ENCODE data around the gene SLC16A5. TPM values are rescaled to one million over a fixed set of nuclear protein-coding genes. Genes with fewer than 3 reads are reported as not detected.
"Not testable (repeated sequence)": the region's sequence is repeated elsewhere in the genome, so short reads cannot be mapped to it uniquely, and the experiment has no call there.

Gene SLC16A5
- total RNA-seq, 3 donors from 2014 or later (not counting 1 experiment from before 2014, with no cell fraction given) = 6.3 to 11.2 (median 10.0) TPM

DNA sequence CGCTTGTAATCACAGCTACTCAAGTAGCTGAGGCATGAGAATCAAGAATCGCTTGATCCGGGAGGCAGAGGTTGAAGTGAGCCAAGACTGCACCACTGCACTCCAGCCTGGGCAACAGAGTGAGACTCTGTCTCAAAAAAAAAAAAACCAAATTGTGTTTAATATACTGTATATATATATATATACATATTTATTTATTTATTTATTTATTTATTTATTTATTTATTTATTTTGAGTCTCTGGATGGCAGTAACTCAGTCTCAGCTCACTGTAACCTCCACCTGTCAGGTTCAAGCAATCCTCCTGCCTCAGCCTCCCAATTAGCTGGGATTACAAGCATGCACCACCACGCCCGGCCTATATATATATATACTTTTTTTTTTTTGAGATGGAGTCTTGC is 14.8 kb upstream of the SLC16A5 start:
- DNase-seq; H3K27me3 Mint-ChIP-seq (ENCODE audit: low read depth in 2 of 2); H3K36me3 Mint-ChIP-seq; intact Hi-C loops (cut with micrococcal nuclease); H3K27me3 ChIP-seq (ENCODE audit: control insufficient read depth, insufficient read depth, low read length); H3K27ac Mint-ChIP-seq; ATAC-seq; H3K4me3 ChIP-seq (ENCODE audit: low read length); H3K36me3 ChIP-seq (ENCODE audit: control insufficient read depth, insufficient read depth, low read length); H3K9me3 ChIP-seq (ENCODE audit: control insufficient read depth, insufficient read depth, low read length); H3K27ac ChIP-seq (ENCODE audit: low read length); H3K4me3 Mint-ChIP-seq; H3K9me3 Mint-ChIP-seq: not testable (repeated sequence)
- peaks cover 7 to 10% of the 10 kb centered on the region in 2 donors for H3K4me1 Mint-ChIP-seq
- WGBS (ENCODE audit: insufficient coverage) = 100% methylated on average over 3 of the region's 5 CpGs
- H3K4me1 ChIP-seq (ENCODE audit: control insufficient read depth, insufficient read depth, low read length) = peaks cover 12% of the 10 kb centered on the region

DNA sequence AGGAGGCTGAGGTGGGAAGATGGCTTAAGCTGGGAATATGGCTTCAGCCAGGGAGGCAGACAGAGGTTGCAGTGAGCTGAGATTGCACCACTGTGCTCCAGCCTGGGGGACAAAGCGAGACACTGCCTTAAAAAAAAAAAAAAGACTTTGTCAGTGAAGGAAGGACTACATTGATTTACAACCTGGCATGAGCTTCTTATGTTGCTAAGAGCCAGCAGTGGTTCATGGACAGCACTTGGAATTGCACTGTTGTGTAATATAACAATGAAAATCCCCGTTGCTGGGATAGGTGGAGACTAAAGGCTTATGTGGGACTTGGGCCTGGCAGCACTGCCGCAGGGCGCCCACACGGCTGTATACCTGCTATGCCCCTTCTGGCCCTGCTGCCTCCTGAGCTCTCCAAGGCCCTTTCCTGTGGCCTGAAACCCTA is 14.1 kb upstream of the SLC16A5 start:
- Mint-ChIP-seq H3K4me3 (no peak overlapping the region), H3K27me3 (ENCODE audit: low read depth in 2 of 2) (no peaks in the 10 kb centered on the region), H3K36me3 (no peaks in the 10 kb centered on the region), H3K27ac (no peak overlapping the region), H3K4me1 (peaks cover 7 to 8% of the 10 kb centered on the region in 2 donors), H3K9me3 (no peaks in the 10 kb centered on the region)
- Histone ChIP-seq H3K4me1 (ENCODE audit: control insufficient read depth, insufficient read depth, low read length) (peaks cover 17% of the 10 kb centered on the region), H3K27ac (ENCODE audit: low read length) (no peak overlapping the region), H3K9me3 (ENCODE audit: control insufficient read depth, insufficient read depth, low read length) (no peaks in the 10 kb centered on the region), H3K36me3 (ENCODE audit: control insufficient read depth, insufficient read depth, low read length) (no peaks in the 10 kb centered on the region), H3K4me3 (ENCODE audit: low read length) (no peak overlapping the region), H3K27me3 (ENCODE audit: control insufficient read depth, insufficient read depth, low read length) (no peaks in the 10 kb centered on the region)
- intact Hi-C loops (cut with micrococcal nuclease) = no loop called here
- no peak for ATAC-seq
- 95% methylated on average over 5 of the region's 5 CpGs for WGBS (ENCODE audit: insufficient coverage)
- DNase-seq = no peak
- TF ChIP-seq, protein P1, sequence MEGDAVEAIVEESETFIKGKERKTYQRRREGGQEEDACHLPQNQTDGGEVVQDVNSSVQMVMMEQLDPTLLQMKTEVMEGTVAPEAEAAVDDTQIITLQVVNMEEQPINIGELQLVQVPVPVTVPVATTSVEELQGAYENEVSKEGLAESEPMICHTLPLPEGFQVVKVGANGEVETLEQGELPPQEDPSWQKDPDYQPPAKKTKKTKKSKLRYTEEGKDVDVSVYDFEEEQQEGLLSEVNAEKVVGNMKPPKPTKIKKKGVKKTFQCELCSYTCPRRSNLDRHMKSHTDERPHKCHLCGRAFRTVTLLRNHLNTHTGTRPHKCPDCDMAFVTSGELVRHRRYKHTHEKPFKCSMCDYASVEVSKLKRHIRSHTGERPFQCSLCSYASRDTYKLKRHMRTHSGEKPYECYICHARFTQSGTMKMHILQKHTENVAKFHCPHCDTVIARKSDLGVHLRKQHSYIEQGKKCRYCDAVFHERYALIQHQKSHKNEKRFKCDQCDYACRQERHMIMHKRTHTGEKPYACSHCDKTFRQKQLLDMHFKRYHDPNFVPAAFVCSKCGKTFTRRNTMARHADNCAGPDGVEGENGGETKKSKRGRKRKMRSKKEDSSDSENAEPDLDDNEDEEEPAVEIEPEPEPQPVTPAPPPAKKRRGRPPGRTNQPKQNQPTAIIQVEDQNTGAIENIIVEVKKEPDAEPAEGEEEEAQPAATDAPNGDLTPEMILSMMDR (IDR thresholded peaks at IDR 0.05) = no peak

DNA sequence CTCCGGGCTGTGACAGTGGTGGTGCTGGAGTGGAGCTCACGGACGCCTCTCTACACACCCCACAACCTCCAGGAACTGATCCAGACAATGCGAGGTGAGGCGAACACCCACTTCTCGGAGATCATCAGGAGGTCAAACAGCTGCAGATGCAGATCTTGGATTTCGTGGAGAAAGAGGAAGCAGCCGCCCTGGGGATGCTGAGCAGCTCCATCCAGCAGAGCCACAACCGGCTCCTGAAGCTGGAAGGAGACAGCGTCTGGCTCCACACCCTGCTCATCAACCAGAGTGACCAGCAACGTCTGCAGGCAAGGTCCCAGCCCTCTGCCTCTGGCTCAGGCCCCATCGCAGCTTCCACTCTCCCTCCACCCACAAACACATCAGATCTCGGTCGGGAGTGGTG is 13.2 kb upstream of the SLC16A5 start:
- H3K4me1 ChIP-seq (ENCODE audit: control insufficient read depth, insufficient read depth, low read length) = peaks cover 26% of the 10 kb centered on the region
- no peak overlapping the region for H3K4me3 Mint-ChIP-seq
- intact Hi-C loops (cut with micrococcal nuclease) = no loop called here
- H3K27me3 ChIP-seq (ENCODE audit: control insufficient read depth, insufficient read depth, low read length) = no peaks in the 10 kb centered on the region
- no peak overlapping the region for H3K27ac ChIP-seq (ENCODE audit: low read length)
- DNase-seq (no peak), ATAC-seq (no peak)
- no peak overlapping the region for H3K4me3 ChIP-seq (ENCODE audit: low read length)
- no peaks in the 10 kb centered on the region for H3K9me3 ChIP-seq (ENCODE audit: control insufficient read depth, insufficient read depth, low read length)
- no peaks in the 10 kb centered on the region for H3K36me3 Mint-ChIP-seq
- WGBS (ENCODE audit: insufficient coverage) = 91% methylated on average over 14 of the region's 14 CpGs
- H3K36me3 ChIP-seq (ENCODE audit: control insufficient read depth, insufficient read depth, low read length) = no peaks in the 10 kb centered on the region
- H3K9me3 Mint-ChIP-seq = no peaks in the 10 kb centered on the region
- TF ChIP-seq, protein P1 (IDR thresholded peaks at IDR 0.05) = no peak
- H3K27me3 Mint-ChIP-seq (ENCODE audit: low read depth in 2 of 2) = no peaks in the 10 kb centered on the region
- no peak overlapping the region for H3K27ac Mint-ChIP-seq
- H3K4me1 Mint-ChIP-seq = peaks cover 7 to 8% of the 10 kb centered on the region in 2 donors

DNA sequence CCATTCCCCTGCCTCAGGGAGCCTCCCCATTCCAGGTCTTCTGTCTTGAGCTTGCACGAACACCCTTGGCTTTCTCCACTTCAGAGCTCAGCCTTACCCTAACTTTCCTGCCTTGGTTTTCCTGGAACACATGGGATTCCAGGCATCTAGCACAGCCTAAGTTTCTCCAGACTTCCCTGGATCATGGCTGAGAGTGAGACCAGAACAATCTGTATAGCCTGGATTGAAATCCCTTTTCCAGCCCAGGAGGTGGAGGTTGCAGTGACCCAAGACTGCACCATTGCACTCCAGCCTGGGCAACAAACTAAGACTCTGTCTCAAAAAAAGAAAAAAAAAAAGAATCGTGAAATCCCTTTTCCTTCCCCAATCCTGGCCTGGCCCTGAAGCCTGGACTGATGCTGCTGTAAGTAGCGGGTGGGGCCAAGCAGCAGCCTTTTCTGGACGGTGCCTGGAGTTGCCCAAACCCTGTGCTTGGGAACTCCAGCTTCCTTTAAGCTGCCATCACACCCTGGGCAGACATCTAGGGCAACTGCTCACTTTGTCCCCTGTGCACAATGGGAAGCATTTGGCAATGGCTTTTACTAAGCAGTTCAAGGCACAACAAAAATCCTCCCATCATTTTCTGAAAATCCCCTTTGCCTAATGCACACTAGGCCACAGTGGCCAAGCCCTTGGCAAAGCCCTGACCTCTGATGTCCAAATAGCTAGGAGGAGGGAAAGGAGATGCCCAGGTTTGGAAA is 12.0 kb upstream of the SLC16A5 start:
- WGBS (ENCODE audit: insufficient coverage) = 93% methylated on average over 3 of the region's 4 CpGs
- intact Hi-C loops (cut with micrococcal nuclease) = no loop called here
- no peak for DNase-seq
- ATAC-seq = no peak
- Histone ChIP-seq H3K4me3 (ENCODE audit: low read length) (no peak overlapping the region), H3K4me1 (ENCODE audit: control insufficient read depth, insufficient read depth, low read length) (peaks cover 34% of the 10 kb centered on the region), H3K9me3 (ENCODE audit: control insufficient read depth, insufficient read depth, low read length) (no peaks in the 10 kb centered on the region), H3K27ac (ENCODE audit: low read length) (no peak overlapping the region), H3K36me3 (ENCODE audit: control insufficient read depth, insufficient read depth, low read length) (no peaks in the 10 kb centered on the region), H3K27me3 (ENCODE audit: control insufficient read depth, insufficient read depth, low read length) (no peaks in the 10 kb centered on the region)
- TF ChIP-seq, protein P1 (IDR thresholded peaks at IDR 0.05) = no peak
- Mint-ChIP-seq H3K4me3 (no peak overlapping the region), H3K27ac (no peak overlapping the region), H3K36me3 (no peaks in the 10 kb centered on the region), H3K27me3 (ENCODE audit: low read depth in 2 of 2) (no peaks in the 10 kb centered on the region), H3K9me3 (no peaks in the 10 kb centered on the region), H3K4me1 (peaks cover 7 to 8% of the 10 kb centered on the region in 2 donors)

Data from natural killer cell (primary cell).